Stimulated activated CD8-positive, alpha-beta memory T cell treated with anti-CD3 and anti-CD28 coated beads, Interleukin-4, amount 100 ng/mL, for 4 hours (primary cell): Measurements from ENCODE around the gene CHMP1A.

Experiments used
- DNase-seq, 2 donors: peaks; one replicate each; pipeline ENCODE4 v3.0.0-alpha.2; 2020; ENCODE audit warnings: low read depth in 2 of 2, low spot score in 1 of 2

CHMP1A gene

GRCh38 chr16:89607453-89607852 lies 50.1 kb downstream of the CHMP1A start:
- no peak for DNase-seq

- DNase-seq: no peak
Measured at GRCh38 chr16:89606006-89606405, 51.5 kb downstream of the CHMP1A start.

GRCh38 chr16:89605186-89605970 lies 52.1 kb downstream of the CHMP1A start:
- DNase-seq: no peak

GRCh38 chr16:89604764-89605163 lies 52.7 kb downstream of the CHMP1A start:
- no peak for DNase-seq

- DNase-seq: no peak
Measured at GRCh38 chr16:89602952-89603590, 54.4 kb downstream of the CHMP1A start.

GRCh38 chr16:89602273-89602951 lies 55.1 kb downstream of the CHMP1A start:
- peak; percentile 36 to 69 for DNase-seq

- DNase-seq: no peak
Measured at GRCh38 chr16:89601906-89602272, 55.6 kb downstream of the CHMP1A start.

- DNase-seq: no peak
Measured at GRCh38 chr16:89600956-89601355, 56.6 kb downstream of the CHMP1A start.

- DNase-seq: no peak
Measured at GRCh38 chr16:89600427-89600826, 57.1 kb downstream of the CHMP1A start.

GRCh38 chr16:89599902-89600301 lies 57.6 kb downstream of the CHMP1A start:
- no peak for DNase-seq

- no peak for DNase-seq
Measured at GRCh38 chr16:89599451-89599858, 58.1 kb downstream of the CHMP1A start.

- DNase-seq: no peak
Measured at GRCh38 chr16:89598199-89598598, 59.3 kb downstream of the CHMP1A start.

- DNase-seq: no peak
Measured at GRCh38 chr16:89596957-89597649, 60.4 kb downstream of the CHMP1A start.

- no peak for DNase-seq
Measured at GRCh38 chr16:89596061-89596689, 61.3 kb downstream of the CHMP1A start.

GRCh38 chr16:89595330-89596060 lies 62.0 kb downstream of the CHMP1A start:
- DNase-seq: no peak
